Measurements from ENCODE around the gene TBC1D9B. TPM values are rescaled to one million over a fixed set of nuclear protein-coding genes. Genes with fewer than 3 reads are reported as not detected.

TBC1D9B gene
- total and polyA plus RNA-seq, 2 of the 13 experiments (the other 11 are each of a cell fraction or from before 2014, with no cell fraction given): 35.0 to 50.0 TPM

DNA sequence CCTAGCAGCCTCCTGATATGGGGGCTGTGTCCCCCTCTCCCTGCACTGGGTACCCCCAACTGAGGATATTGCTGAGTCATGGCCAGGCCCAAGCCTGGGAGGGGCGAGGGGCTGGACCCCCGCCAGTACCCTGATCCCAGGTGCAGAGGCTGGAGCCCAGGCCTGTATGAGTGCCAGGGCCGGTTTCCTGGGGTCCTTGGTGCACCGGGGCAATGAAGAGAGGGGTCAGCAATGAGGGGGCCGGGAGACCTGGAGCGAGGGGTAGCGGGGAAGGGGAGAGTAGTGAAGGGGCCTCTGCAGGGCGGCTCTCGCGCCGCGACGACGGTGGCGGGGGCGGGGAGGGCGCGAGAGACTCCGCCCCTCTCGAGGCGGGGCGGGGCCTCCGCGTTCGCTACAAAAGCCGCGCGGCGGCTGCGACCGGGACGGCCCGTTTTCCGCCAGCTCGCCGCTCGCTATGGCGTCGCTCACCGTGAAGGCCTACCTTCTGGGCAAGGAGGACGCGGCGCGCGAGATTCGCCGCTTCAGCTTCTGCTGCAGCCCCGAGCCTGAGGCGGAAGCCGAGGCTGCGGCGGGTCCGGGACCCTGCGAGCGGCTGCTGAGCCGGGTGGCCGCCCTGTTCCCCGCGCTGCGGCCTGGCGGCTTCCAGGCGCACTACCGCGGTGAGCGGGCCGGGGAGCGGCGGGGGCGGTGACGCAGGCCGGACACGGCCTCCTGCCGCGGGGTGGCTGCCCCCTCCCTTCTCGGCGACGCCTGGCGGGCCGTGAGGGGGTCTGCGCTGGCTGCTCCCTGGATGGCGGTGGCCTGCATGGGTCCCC is 87.0 kb downstream of the TBC1D9B start, which contains the start of gene SQSTM1 (continued):
- TF ChIP-seq, protein P1, sequence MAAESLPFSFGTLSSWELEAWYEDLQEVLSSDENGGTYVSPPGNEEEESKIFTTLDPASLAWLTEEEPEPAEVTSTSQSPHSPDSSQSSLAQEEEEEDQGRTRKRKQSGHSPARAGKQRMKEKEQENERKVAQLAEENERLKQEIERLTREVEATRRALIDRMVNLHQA (CRISPR knock-in tag; IDR thresholded peaks at IDR 0.05): no peak
- no peak for TF ChIP-seq MAF1 (CRISPR knock-in tag; IDR thresholded peaks at IDR 0.05; ENCODE audit: borderline replicate concordance)
- TF ChIP-seq ZNF207 (IDR thresholded peaks at IDR 0.05; ENCODE audit: borderline replicate concordance): no peak
- TF ChIP-seq ZNF703 (CRISPR knock-in tag; IDR thresholded peaks at IDR 0.05; ENCODE audit: borderline replicate concordance): no peak; the same call in 1 of the 2 replicates
- TF ChIP-seq NFYB (CRISPR knock-in tag; IDR thresholded peaks at IDR 0.05): no peak
- peak; percentile 28; the same call in 1 of the 2 replicates for TF ChIP-seq IRF2 (CRISPR knock-in tag; IDR thresholded peaks at IDR 0.05)
- TF ChIP-seq RELA (CRISPR knock-in tag; IDR thresholded peaks at IDR 0.05): no peak
- no peak for TF ChIP-seq ELF1 (CRISPR knock-in tag; IDR thresholded peaks at IDR 0.05)
- no peak for TF ChIP-seq TBX2 (CRISPR knock-in tag; IDR thresholded peaks at IDR 0.05; ENCODE audit: borderline replicate concordance)
- TF ChIP-seq NBN (conservative IDR thresholded peaks at IDR 0.05): no peak
- no peak; the same call in 1 of the 2 replicates for TF ChIP-seq ZFP91 (CRISPR knock-in tag; IDR thresholded peaks at IDR 0.05; ENCODE audit: borderline replicate concordance)
- TF ChIP-seq HNRNPUL1 (IDR thresholded peaks at IDR 0.05; ENCODE audit: low read depth, low read length): no peak
- TF ChIP-seq ISL2 (CRISPR knock-in tag; IDR thresholded peaks at IDR 0.05): 0 out of 2 replicates have a peak, but pooled peaks have one; percentile 31
- 0 out of 2 replicates have a peak, but pooled peaks have one; percentile 41 for TF ChIP-seq PAWR (CRISPR knock-in tag; IDR thresholded peaks at IDR 0.05; ENCODE audit: borderline replicate concordance)
- TF ChIP-seq TERF1 (CRISPR knock-in tag; IDR thresholded peaks at IDR 0.05): no peak; the same call in none of the 2 replicates
- peak; percentile 74 for TF ChIP-seq SAP130 (CRISPR knock-in tag; IDR thresholded peaks at IDR 0.05; ENCODE audit: low read depth)
- no peak for TF ChIP-seq MNT (IDR thresholded peaks at IDR 0.05)
- TF ChIP-seq, protein P2, sequence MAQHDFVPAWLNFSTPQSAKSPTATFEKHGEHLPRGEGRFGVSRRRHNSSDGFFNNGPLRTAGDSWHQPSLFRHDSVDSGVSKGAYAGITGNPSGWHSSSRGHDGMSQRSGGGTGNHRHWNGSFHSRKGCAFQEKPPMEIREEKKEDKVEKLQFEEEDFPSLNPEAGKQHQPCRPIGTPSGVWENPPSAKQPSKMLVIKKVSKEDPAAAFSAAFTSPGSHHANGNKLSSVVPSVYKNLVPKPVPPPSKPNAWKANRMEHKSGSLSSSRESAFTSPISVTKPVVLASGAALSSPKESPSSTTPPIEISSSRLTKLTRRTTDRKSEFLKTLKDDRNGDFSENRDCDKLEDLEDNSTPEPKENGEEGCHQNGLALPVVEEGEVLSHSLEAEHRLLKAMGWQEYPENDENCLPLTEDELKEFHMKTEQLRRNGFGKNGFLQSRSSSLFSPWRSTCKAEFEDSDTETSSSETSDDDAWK (CRISPR knock-in tag; IDR thresholded peaks at IDR 0.05): no peak

All from HepG2 (cell line).